IMR-90 (cell line): ENCODE data around the gene INSM1. TPM values are rescaled to one million over a fixed set of nuclear protein-coding genes. Genes with fewer than 3 reads are reported as not detected.

Experiments used
- ATAC-seq: fragments of 200-7000 bp; cut with Tn5 transposase; 2 replicates; pipeline ENCODE4 v1.9.1; 2020; ENCODE audit warnings: low read depth, mild to moderate bottlenecking, moderate library complexity
- BruUV-seq: library from RNA; stranded (reverse); fragments of 400-500 nt; replicated peaks from 2 replicates; lab custom pipeline; 2021; lab: Mats Ljungman, UMichigan
- CTCF ChIA-PET: fragments of 300-600 bp; formaldehyde crosslinking; extraction: SDS; loops from one replicate; lab custom pipeline; 2021; ENCODE audit warnings: antibody characterized with exemption; lab: Yijun Ruan, JAX
- POLR2A ChIA-PET: fragments of 300-600 bp; sonication (Branson Sonifier 250); formaldehyde crosslinking; loops from one replicate; lab custom pipeline; 2022; ENCODE audit warnings: antibody characterized with exemption; ENCODE audit not compliant: unreplicated experiment; lab: Charles Lee
- DNase-seq: peaks from one replicate; pipeline ENCODE4 v3.0.0; 2013
- H2AFZ ChIP-seq: replicated peaks from 2 replicates; pipeline ENCODE3; 2013; ENCODE audit warnings: low read length, mild to moderate bottlenecking; ENCODE audit not compliant: poor library complexity
- H2AK5ac ChIP-seq: 2 replicates; pipeline ENCODE4 v1.6.1; 2013; ENCODE audit warnings: low read depth, low read length, inconsistent platforms
- H2AK9ac ChIP-seq: replicated peaks from 2 replicates; pipeline ENCODE3; 2013; ENCODE audit warnings: mild to moderate bottlenecking, low read depth, low read length, moderate library complexity; ENCODE audit not compliant: poor library complexity
- H2BK120ac ChIP-seq: 2 replicates; pipeline ENCODE4 v1.6.1; 2013; ENCODE audit warnings: low read depth, low read length, inconsistent platforms
- H2BK15ac ChIP-seq: 3 replicates; pipeline ENCODE4 v1.6.1; 2013; ENCODE audit warnings: low read depth, low read length, inconsistent platforms
- H2BK20ac ChIP-seq: 2 replicates; pipeline ENCODE4 v1.6.1; 2013; ENCODE audit warnings: low read depth, mild to moderate bottlenecking, inconsistent platforms, low read length, moderate library complexity
- H2BK5ac ChIP-seq: 2 replicates; pipeline ENCODE4 v1.6.1; 2013; ENCODE audit warnings: mild to moderate bottlenecking, low read depth, low read length, inconsistent platforms; ENCODE audit not compliant: poor library complexity, severe bottlenecking
- H3K14ac ChIP-seq: replicated peaks from 2 replicates; pipeline ENCODE4 v1.6.1; 2013; ENCODE audit warnings: low read depth, low read length, inconsistent platforms
- H3K18ac ChIP-seq: 2 replicates; pipeline ENCODE4 v1.6.1; 2013; ENCODE audit warnings: low read depth, low read length, control low read depth
- H3K23ac ChIP-seq: 2 replicates; pipeline ENCODE4 v1.6.1; 2013; ENCODE audit warnings: low read depth, low read length, inconsistent platforms
- H3K27ac ChIP-seq: 2 replicates; pipeline ENCODE4 v1.5.1; 2013; ENCODE audit warnings: mild to moderate bottlenecking, control low read depth, low read length; ENCODE audit not compliant: insufficient read depth
- H3K27me3 ChIP-seq: 2 replicates; pipeline ENCODE4 v1.6.1; 2013; ENCODE audit warnings: low read length; ENCODE audit not compliant: control insufficient read depth, insufficient read depth
- H3K36me3 ChIP-seq: 2 replicates; pipeline ENCODE4 v1.6.1; 2013; ENCODE audit warnings: low read length, mixed read lengths; ENCODE audit not compliant: control insufficient read depth, insufficient read depth
- H3K4ac ChIP-seq: 2 replicates; pipeline ENCODE4 v1.6.1; 2013; ENCODE audit warnings: low read depth, low read length, inconsistent platforms
- H3K4me1 ChIP-seq: 2 replicates; pipeline ENCODE4 v1.6.1; 2013; ENCODE audit warnings: low read length, mixed read lengths; ENCODE audit not compliant: control insufficient read depth, insufficient read depth
- H3K4me2 ChIP-seq: 2 replicates; pipeline ENCODE4 v1.6.1; 2013; ENCODE audit warnings: low read depth, mild to moderate bottlenecking, control low read depth, low read length, moderate library complexity
- H3K4me3 ChIP-seq: 2 replicates; pipeline ENCODE4 v1.5.1; 2013; ENCODE audit warnings: low read depth, mild to moderate bottlenecking, control low read depth, low read length, moderate library complexity; ENCODE audit not compliant: insufficient read depth
- H3K56ac ChIP-seq: 2 replicates; pipeline ENCODE4 v1.6.1; 2013; ENCODE audit warnings: low read length, inconsistent platforms; ENCODE audit not compliant: insufficient read depth; ENCODE audit errors: extremely low read depth
- H3K79me1 ChIP-seq, 2 experiments: 2 replicates each; pipeline ENCODE4 v1.6.1; 2013; ENCODE audit warnings: low read length in 2 of 2, inconsistent platforms in 1 of 2, low read depth in 1 of 2
- H3K9ac ChIP-seq: 2 replicates; pipeline ENCODE4 v1.6.1; 2013; ENCODE audit warnings: low read depth, low read length, control low read depth
- H3K9me1 ChIP-seq: 2 replicates; pipeline ENCODE4 v1.6.1; 2013; ENCODE audit warnings: low read length, inconsistent platforms; ENCODE audit not compliant: insufficient read depth
- H3K9me3 ChIP-seq: 2 replicates; pipeline ENCODE4 v1.6.1; 2013; ENCODE audit warnings: low read length; ENCODE audit not compliant: control insufficient read depth, insufficient read depth
- H4K20me1 ChIP-seq: 2 replicates; pipeline ENCODE4 v1.6.1; 2013; ENCODE audit warnings: low read length, inconsistent platforms; ENCODE audit not compliant: insufficient read depth
- H4K5ac ChIP-seq: 2 replicates; pipeline ENCODE4 v1.6.1; 2013; ENCODE audit warnings: mild to moderate bottlenecking, low read depth, low read length, control low read depth
- H4K8ac ChIP-seq, 2 experiments: 2 replicates each; pipeline ENCODE4 v1.6.1; 2013; ENCODE audit warnings: low read depth in 2 of 2, low read length in 2 of 2, control low read depth in 1 of 2, inconsistent platforms in 1 of 2
- H4K91ac ChIP-seq: 2 replicates; pipeline ENCODE4 v1.6.1; 2013; ENCODE audit warnings: low read depth, low read length, inconsistent platforms; ENCODE audit not compliant: insufficient read depth
- BHLHE40 ChIP-seq: fragments of 150-350 bp; IDR thresholded peaks from 2 replicates; pipeline ENCODE4 v1.6.1; 2016; ENCODE audit warnings: mild to moderate bottlenecking, low read depth, low read length
- CEBPB ChIP-seq: IDR thresholded peaks from 2 replicates; pipeline ENCODE4 v1.6.1; 2012; ENCODE audit warnings: low read depth, low read length, improper control_type of control experiment
- MAFK ChIP-seq: IDR thresholded peaks from 2 replicates; pipeline ENCODE4 v1.6.1; 2012; ENCODE audit warnings: low read depth, low read length, improper control_type of control experiment
- WGBS, 2 experiments: methylation state at CpG; one replicate each; pipeline versions ENCODE4 v1.1.5 to v1.1.7; 2013; ENCODE audit warnings: missing lambda C conversion rate in 2 of 2; ENCODE audit not compliant: insufficient read length in 1 of 2; ENCODE audit errors: extremely low coverage in 2 of 2; 5-methylcytosine and 5-hydroxymethylcytosine counted together
- dilution Hi-C: fragments of 300-500 bp; cut with HindIII; formaldehyde crosslinking; loops from one replicate; pipeline ENCODE4 v1.14.3; 2018; ENCODE audit warnings: low sequenced_read_pairs; ENCODE audit not compliant: unreplicated experiment
- in situ Hi-C: fragments of 300-500 bp; cut with MboI; formaldehyde crosslinking; loops from 3 replicates; pipeline ENCODE4 v1.14.3; 2019; ENCODE audit warnings: low sequenced_read_pairs, inconsistent platforms, mixed read lengths
- intact Hi-C: fragments of 100-400 bp; cut with micrococcal nuclease; formaldehyde crosslinking; loops from 2 replicates; pipeline ENCODE4 v1.10.0; 2022
- polyA plus RNA-seq, 3 experiments: library from polyadenylated mRNA; depleted of rRNA; stranded (reverse); fragments of >200 nt; gene quantifications; 2 replicates each; pipeline ENCODE4 v1.2.3, GENCODE V29; 2012; ENCODE audit warnings: low replicate concordance in 1 of 3
- total RNA-seq: library from RNA; depleted of rRNA; stranded (reverse); fragments of >200 nt; gene quantifications from 2 replicates; pipeline ENCODE4 v1.2.3, GENCODE V29; 2012

Gene INSM1
- total and polyA plus RNA-seq, 2 of the 4 experiments (the other 2 are of a cell fraction) = not detected

- H2BK120ac ChIP-seq = no peak overlapping the region
- no peak overlapping the region for H3K56ac ChIP-seq
- dilution Hi-C loops (no loop called here), in situ Hi-C loops (loop anchor here (5.0 kb wide), 1 partner anchor 203 kb away; no protein-coding TSS in a partner anchor), intact Hi-C loops (no loop called here)
- H3K9ac ChIP-seq = no peak overlapping the region
- TF ChIP-seq BHLHE40 (no peak), CEBPB (no peak), MAFK (no peak)
- 3% methylated on average over 12 of the region's 70 CpGs; no CpG with 5 or more reads in 1 of the 2 experiments for WGBS, 2 experiments
- no peak for ATAC-seq
- no peak overlapping the region for H2BK5ac ChIP-seq
- H3K9me1 ChIP-seq = no peaks in the 10 kb centered on the region
- no peak overlapping the region for H4K91ac ChIP-seq
- H3K4ac ChIP-seq = no peak overlapping the region
- H4K20me1 ChIP-seq = no peaks in the 10 kb centered on the region
- H4K5ac ChIP-seq = no peak overlapping the region
- H3K18ac ChIP-seq = no peak overlapping the region
- no peaks in the 10 kb centered on the region for H3K36me3 ChIP-seq
- peaks cover 2% of the 10 kb centered on the region; the same call in 1 of the 2 replicates for H3K4me1 ChIP-seq
- POLR2A ChIA-PET = no interaction called here
- H3K27ac ChIP-seq = no peak overlapping the region
- H2BK20ac ChIP-seq = no peak overlapping the region
- H3K23ac ChIP-seq = no peak overlapping the region
- H3K79me1 ChIP-seq = no peaks in the 10 kb centered on the region
- H2AK5ac ChIP-seq = no peak overlapping the region
- H2AFZ ChIP-seq = no peak overlapping the region
- H2BK15ac ChIP-seq = no peak overlapping the region
- H3K9me3 ChIP-seq = peaks cover 3% of the 10 kb centered on the region; the same call in 1 of the 2 replicates
- no peak overlapping the region for H3K14ac ChIP-seq
- peaks cover 78% of the 10 kb centered on the region for H3K27me3 ChIP-seq
- no peak for DNase-seq
- CTCF ChIA-PET = no interaction called here
- no peak overlapping the region; the same call in 1 of the 2 replicates for H3K4me2 ChIP-seq
- no peak overlapping the region for H2AK9ac ChIP-seq
- no TSS peak for BruUV-seq
- no peak overlapping the region for H4K8ac ChIP-seq
- no peak overlapping the region for H3K4me3 ChIP-seq
These were observed 3.9 kb upstream of the INSM1 start for GRCh38 chr20:20363799-20364592.
